NCI-H2081 (cell line): ENCODE measurements around the gene UBQLNL.

ENCODE experiments used
- DNase-seq, 2 experiments: peaks; one replicate each; lab custom pipeline; 2025; lab: John Stamatoyannopoulos, UW

Gene UBQLNL

GRCh38 chr11:5507177-5507932 is 9.1 kb downstream of the UBQLNL start:
- no peak for DNase-seq

- no peak for DNase-seq
Measured at GRCh38 chr11:5505363-5506048, 11.0 kb downstream of the UBQLNL start.

GRCh38 chr11:5504403-5504921 is 12.0 kb downstream of the UBQLNL start:
- DNase-seq = no peak

GRCh38 chr11:5500393-5500801 is 16.1 kb downstream of the UBQLNL start:
- DNase-seq = no peak

- DNase-seq = no peak
Measured at GRCh38 chr11:5499671-5500070, 16.8 kb downstream of the UBQLNL start.

GRCh38 chr11:5489576-5490357 is 26.7 kb downstream of the UBQLNL start:
- DNase-seq = no peak

GRCh38 chr11:5488798-5489399 is 27.6 kb downstream of the UBQLNL start:
- DNase-seq = no peak

GRCh38 chr11:5488385-5488784 is 28.1 kb downstream of the UBQLNL start, which contains the start of gene OR52D1:
Gene OR52D1, plus strand, starts transcription at chr11:5488685. Its CDS starts 22 bp downstream, at chr11:5488707.
- no peak for DNase-seq

- no peak for DNase-seq
Measured at GRCh38 chr11:5486421-5486820, 30.1 kb downstream of the UBQLNL start.

- no peak for DNase-seq
Measured at GRCh38 chr11:5486003-5486402, 30.5 kb downstream of the UBQLNL start.

GRCh38 chr11:5476186-5476819 is 40.2 kb downstream of the UBQLNL start:
- DNase-seq = peak; percentile 6 to 18

GRCh38 chr11:5473921-5474320 is 42.6 kb downstream of the UBQLNL start:
- DNase-seq = no peak

GRCh38 chr11:5467527-5467926 is 49.0 kb downstream of the UBQLNL start:
- no peak for DNase-seq
